Type B pancreatic cell (in vitro differentiated cells): ENCODE results near the gene TOMM20. TPM values are rescaled to one million over a fixed set of nuclear protein-coding genes. Genes with fewer than 3 reads are reported as not detected.
"Not testable (repeated sequence)": the region's sequence is repeated elsewhere in the genome, so short reads cannot be mapped to it uniquely, and the experiment has no call there.

Source experiments
- DNase-seq: peaks from one replicate; pipeline ENCODE4 v3.0.0; 2021; ENCODE audit warnings: mixed read lengths; ENCODE audit not compliant: unreplicated experiment; ENCODE audit errors: extremely low spot score
- H3K27ac Mint-ChIP-seq: 2 replicates; pipeline ENCODE4 v1.8.0; 2021; ENCODE audit warnings: mild to moderate bottlenecking, mixed read lengths
- H3K27me3 Mint-ChIP-seq: 2 replicates; pipeline ENCODE4 v1.8.0; 2021; ENCODE audit warnings: mixed read lengths
- H3K36me3 Mint-ChIP-seq: 2 replicates; pipeline ENCODE4 v1.8.0; 2021; ENCODE audit warnings: mixed read lengths
- H3K4me1 Mint-ChIP-seq: one replicate; pipeline ENCODE4 v1.8.0; 2021; ENCODE audit warnings: mixed read lengths; ENCODE audit not compliant: unreplicated experiment
- H3K4me3 Mint-ChIP-seq: 2 replicates; pipeline ENCODE4 v1.8.0; 2021; ENCODE audit warnings: mild to moderate bottlenecking, mixed read lengths
- H3K9me3 Mint-ChIP-seq: 2 replicates; pipeline ENCODE4 v1.8.0; 2021; ENCODE audit warnings: mixed read lengths
- total RNA-seq: library from RNA; stranded (reverse); gene quantifications from 2 replicates; pipeline ENCODE4 v1.2.1, GENCODE V29; 2021; ENCODE audit warnings: low replicate concordance
- TF ChIP-seq, protein P1 (sequence below): fragments of 200-600 bp; sonication (generic); conservative IDR thresholded peaks from 2 replicates; pipeline ENCODE4 v1.5.0; 2021; ENCODE audit warnings: antibody characterized with exemption, mild to moderate bottlenecking

TOMM20 gene
- total RNA-seq, 1 donor from 2014 or later = 119 TPM

DNA sequence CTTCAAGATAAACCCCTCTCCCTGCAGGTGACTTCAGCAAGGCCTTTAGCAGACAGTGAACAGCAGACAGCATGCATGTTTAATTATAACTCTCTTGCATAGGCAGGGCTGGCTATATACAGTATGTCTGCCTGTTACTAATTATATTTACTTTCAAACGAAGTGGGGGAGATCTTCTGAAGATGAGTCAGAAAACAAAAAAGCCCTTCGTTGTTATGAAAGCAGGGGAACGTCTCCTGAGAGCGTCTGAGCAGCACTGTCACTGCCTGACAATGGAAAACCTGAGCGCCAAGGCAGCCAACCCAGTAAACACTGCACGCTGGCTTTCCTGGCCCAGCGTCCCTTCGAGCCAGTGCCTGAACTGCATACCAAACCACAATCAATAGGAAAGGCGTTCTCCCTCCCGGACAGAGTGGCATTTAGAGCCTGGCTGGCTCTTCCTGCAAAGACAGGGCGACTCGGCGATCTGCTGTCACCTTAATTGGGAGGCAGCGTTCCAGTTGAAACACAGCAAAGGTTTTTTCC, 54.1 kb downstream of the TOMM20 start:
- peaks cover 29% of the 10 kb centered on the region for H3K4me1 Mint-ChIP-seq
- DNase-seq = no peak
- H3K9me3 Mint-ChIP-seq = no peaks in the 10 kb centered on the region
- no peaks in the 10 kb centered on the region for H3K27me3 Mint-ChIP-seq
- TF ChIP-seq, protein P1, sequence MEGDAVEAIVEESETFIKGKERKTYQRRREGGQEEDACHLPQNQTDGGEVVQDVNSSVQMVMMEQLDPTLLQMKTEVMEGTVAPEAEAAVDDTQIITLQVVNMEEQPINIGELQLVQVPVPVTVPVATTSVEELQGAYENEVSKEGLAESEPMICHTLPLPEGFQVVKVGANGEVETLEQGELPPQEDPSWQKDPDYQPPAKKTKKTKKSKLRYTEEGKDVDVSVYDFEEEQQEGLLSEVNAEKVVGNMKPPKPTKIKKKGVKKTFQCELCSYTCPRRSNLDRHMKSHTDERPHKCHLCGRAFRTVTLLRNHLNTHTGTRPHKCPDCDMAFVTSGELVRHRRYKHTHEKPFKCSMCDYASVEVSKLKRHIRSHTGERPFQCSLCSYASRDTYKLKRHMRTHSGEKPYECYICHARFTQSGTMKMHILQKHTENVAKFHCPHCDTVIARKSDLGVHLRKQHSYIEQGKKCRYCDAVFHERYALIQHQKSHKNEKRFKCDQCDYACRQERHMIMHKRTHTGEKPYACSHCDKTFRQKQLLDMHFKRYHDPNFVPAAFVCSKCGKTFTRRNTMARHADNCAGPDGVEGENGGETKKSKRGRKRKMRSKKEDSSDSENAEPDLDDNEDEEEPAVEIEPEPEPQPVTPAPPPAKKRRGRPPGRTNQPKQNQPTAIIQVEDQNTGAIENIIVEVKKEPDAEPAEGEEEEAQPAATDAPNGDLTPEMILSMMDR = no peak
- H3K27ac Mint-ChIP-seq = peak overlapping the region; percentile 81
- no peaks in the 10 kb centered on the region for H3K36me3 Mint-ChIP-seq
- no peak overlapping the region for H3K4me3 Mint-ChIP-seq

GRCh38 chr1:235073968-235074522, 54.6 kb downstream of the TOMM20 start:
- TF ChIP-seq, protein P1 = no peak
- no peaks in the 10 kb centered on the region for H3K9me3 Mint-ChIP-seq
- no peaks in the 10 kb centered on the region for H3K36me3 Mint-ChIP-seq
- H3K27ac Mint-ChIP-seq = peak overlapping the region; percentile 85
- DNase-seq = no peak
- H3K4me1 Mint-ChIP-seq = peaks cover 32% of the 10 kb centered on the region
- H3K27me3 Mint-ChIP-seq = no peaks in the 10 kb centered on the region
- no peak overlapping the region for H3K4me3 Mint-ChIP-seq

GRCh38 chr1:235073331-235073967, 55.2 kb downstream of the TOMM20 start:
- no peaks in the 10 kb centered on the region for H3K9me3 Mint-ChIP-seq
- H3K27me3 Mint-ChIP-seq = no peaks in the 10 kb centered on the region
- no peak for DNase-seq
- peak overlapping the region; percentile 85 for H3K27ac Mint-ChIP-seq
- H3K4me1 Mint-ChIP-seq = peaks cover 36% of the 10 kb centered on the region
- no peaks in the 10 kb centered on the region for H3K36me3 Mint-ChIP-seq
- TF ChIP-seq, protein P1 = no peak
- no peak overlapping the region for H3K4me3 Mint-ChIP-seq

- not testable (repeated sequence) for H3K36me3 Mint-ChIP-seq, H3K9me3 Mint-ChIP-seq, DNase-seq, H3K27me3 Mint-ChIP-seq, H3K27ac Mint-ChIP-seq, H3K4me3 Mint-ChIP-seq
- peaks cover 45% of the 10 kb centered on the region for H3K4me1 Mint-ChIP-seq
These were observed 56.1 kb downstream of the TOMM20 start for GRCh38 chr1:235072577-235072976.

- TF ChIP-seq, protein P1 = no peak
- Mint-ChIP-seq H3K4me1 (peaks cover 50% of the 10 kb centered on the region), H3K36me3 (no peaks in the 10 kb centered on the region), H3K4me3 (no peak overlapping the region), H3K27me3 (no peaks in the 10 kb centered on the region), H3K27ac (no peak overlapping the region), H3K9me3 (no peaks in the 10 kb centered on the region)
- DNase-seq = no peak
These were observed 56.5 kb downstream of the TOMM20 start for GRCh38 chr1:235072096-235072495.

DNA sequence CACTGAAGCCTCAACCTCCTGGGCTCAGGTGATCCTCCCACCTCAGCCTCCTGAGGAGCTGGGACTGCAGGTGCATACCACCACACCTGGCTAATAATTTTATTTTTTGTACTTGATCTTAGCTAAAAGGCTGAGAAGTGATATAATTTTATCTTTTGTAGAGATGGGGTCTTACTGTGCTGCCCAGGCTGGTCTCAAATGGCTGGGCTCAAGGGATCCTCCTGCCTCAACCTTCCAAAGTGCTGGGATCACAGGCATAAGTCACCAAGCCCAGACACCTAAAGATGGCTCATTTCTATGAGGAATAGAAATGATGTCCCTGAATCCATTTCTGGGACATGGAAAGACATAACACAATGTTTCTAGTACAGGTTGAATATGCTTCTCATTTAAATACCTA, 57.8 kb downstream of the TOMM20 start:
- DNase-seq = no peak
- no peaks in the 10 kb centered on the region for H3K9me3 Mint-ChIP-seq

More for the DNA sequence above, 57.8 kb downstream of the TOMM20 start:
- no peaks in the 10 kb centered on the region for H3K36me3 Mint-ChIP-seq
- no peak overlapping the region for H3K27ac Mint-ChIP-seq
- TF ChIP-seq, protein P1 = no peak
- H3K4me1 Mint-ChIP-seq = peaks cover 43% of the 10 kb centered on the region
- H3K27me3 Mint-ChIP-seq = no peaks in the 10 kb centered on the region
- no peak overlapping the region for H3K4me3 Mint-ChIP-seq
